ENCODE results near the gene C6orf62.
"Not testable (repeated sequence)": the region's sequence is repeated elsewhere in the genome, so short reads cannot be mapped to it uniquely, and the experiment has no call there.

DNA sequence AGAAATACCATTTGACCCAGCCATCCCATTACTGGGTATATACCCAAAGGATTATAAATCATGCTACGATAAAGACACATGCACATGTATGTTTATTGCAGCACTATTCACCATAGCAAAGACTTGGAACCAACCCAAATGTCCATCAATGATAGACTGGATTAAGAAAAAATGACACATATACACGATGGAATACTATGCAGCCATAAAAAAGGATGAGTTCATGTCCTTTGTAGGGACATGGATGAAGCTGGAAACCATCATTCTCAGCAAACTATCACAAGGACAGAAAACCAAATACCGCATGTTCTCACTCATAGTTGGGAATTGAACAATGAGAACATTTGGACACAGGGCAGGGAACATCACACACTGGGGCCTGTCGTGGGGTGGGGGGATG, 47.9 kb downstream of the C6orf62 start:
- TF ChIP-seq, protein P1, sequence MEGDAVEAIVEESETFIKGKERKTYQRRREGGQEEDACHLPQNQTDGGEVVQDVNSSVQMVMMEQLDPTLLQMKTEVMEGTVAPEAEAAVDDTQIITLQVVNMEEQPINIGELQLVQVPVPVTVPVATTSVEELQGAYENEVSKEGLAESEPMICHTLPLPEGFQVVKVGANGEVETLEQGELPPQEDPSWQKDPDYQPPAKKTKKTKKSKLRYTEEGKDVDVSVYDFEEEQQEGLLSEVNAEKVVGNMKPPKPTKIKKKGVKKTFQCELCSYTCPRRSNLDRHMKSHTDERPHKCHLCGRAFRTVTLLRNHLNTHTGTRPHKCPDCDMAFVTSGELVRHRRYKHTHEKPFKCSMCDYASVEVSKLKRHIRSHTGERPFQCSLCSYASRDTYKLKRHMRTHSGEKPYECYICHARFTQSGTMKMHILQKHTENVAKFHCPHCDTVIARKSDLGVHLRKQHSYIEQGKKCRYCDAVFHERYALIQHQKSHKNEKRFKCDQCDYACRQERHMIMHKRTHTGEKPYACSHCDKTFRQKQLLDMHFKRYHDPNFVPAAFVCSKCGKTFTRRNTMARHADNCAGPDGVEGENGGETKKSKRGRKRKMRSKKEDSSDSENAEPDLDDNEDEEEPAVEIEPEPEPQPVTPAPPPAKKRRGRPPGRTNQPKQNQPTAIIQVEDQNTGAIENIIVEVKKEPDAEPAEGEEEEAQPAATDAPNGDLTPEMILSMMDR (IDR thresholded peaks at IDR 0.05) = not testable (repeated sequence)
- TF ChIP-seq, protein P2, sequence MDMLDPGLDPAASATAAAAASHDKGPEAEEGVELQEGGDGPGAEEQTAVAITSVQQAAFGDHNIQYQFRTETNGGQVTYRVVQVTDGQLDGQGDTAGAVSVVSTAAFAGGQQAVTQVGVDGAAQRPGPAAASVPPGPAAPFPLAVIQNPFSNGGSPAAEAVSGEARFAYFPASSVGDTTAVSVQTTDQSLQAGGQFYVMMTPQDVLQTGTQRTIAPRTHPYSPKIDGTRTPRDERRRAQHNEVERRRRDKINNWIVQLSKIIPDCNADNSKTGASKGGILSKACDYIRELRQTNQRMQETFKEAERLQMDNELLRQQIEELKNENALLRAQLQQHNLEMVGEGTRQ (CRISPR knock-in tag; IDR thresholded peaks at IDR 0.05) = not testable (repeated sequence)
- TF ChIP-seq ZNF138 (CRISPR knock-in tag; conservative IDR thresholded peaks at IDR 0.05); CREB1 (CRISPR knock-in tag; IDR thresholded peaks at IDR 0.05); ZNF232 (CRISPR knock-in tag; IDR thresholded peaks at IDR 0.05); FOXJ3 (CRISPR knock-in tag; IDR thresholded peaks at IDR 0.05; ENCODE audit: borderline replicate concordance); KAT7 (CRISPR knock-in tag; IDR thresholded peaks at IDR 0.05; ENCODE audit: borderline replicate concordance); PRRX2 (CRISPR knock-in tag; IDR thresholded peaks at IDR 0.05); GRHL2 (CRISPR knock-in tag; IDR thresholded peaks at IDR 0.05; ENCODE audit: insufficient replicate concordance, severe bottlenecking); CBFB (CRISPR knock-in tag; IDR thresholded peaks at IDR 0.05; ENCODE audit: low read depth): not testable (repeated sequence)
- TF ChIP-seq, protein P3, sequence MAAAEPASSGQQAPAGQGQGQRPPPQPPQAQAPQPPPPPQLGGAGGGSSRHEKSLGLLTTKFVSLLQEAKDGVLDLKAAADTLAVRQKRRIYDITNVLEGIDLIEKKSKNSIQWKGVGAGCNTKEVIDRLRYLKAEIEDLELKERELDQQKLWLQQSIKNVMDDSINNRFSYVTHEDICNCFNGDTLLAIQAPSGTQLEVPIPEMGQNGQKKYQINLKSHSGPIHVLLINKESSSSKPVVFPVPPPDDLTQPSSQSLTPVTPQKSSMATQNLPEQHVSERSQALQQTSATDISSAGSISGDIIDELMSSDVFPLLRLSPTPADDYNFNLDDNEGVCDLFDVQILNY (CRISPR knock-in tag; IDR thresholded peaks at IDR 0.05) = not testable (repeated sequence)
- TF ChIP-seq, protein P4, sequence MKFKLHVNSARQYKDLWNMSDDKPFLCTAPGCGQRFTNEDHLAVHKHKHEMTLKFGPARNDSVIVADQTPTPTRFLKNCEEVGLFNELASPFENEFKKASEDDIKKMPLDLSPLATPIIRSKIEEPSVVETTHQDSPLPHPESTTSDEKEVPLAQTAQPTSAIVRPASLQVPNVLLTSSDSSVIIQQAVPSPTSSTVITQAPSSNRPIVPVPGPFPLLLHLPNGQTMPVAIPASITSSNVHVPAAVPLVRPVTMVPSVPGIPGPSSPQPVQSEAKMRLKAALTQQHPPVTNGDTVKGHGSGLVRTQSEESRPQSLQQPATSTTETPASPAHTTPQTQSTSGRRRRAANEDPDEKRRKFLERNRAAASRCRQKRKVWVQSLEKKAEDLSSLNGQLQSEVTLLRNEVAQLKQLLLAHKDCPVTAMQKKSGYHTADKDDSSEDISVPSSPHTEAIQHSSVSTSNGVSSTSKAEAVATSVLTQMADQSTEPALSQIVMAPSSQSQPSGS (CRISPR knock-in tag; IDR thresholded peaks at IDR 0.05; ENCODE audit: borderline replicate concordance, low read depth) = not testable (repeated sequence)
- TF ChIP-seq, protein P5, sequence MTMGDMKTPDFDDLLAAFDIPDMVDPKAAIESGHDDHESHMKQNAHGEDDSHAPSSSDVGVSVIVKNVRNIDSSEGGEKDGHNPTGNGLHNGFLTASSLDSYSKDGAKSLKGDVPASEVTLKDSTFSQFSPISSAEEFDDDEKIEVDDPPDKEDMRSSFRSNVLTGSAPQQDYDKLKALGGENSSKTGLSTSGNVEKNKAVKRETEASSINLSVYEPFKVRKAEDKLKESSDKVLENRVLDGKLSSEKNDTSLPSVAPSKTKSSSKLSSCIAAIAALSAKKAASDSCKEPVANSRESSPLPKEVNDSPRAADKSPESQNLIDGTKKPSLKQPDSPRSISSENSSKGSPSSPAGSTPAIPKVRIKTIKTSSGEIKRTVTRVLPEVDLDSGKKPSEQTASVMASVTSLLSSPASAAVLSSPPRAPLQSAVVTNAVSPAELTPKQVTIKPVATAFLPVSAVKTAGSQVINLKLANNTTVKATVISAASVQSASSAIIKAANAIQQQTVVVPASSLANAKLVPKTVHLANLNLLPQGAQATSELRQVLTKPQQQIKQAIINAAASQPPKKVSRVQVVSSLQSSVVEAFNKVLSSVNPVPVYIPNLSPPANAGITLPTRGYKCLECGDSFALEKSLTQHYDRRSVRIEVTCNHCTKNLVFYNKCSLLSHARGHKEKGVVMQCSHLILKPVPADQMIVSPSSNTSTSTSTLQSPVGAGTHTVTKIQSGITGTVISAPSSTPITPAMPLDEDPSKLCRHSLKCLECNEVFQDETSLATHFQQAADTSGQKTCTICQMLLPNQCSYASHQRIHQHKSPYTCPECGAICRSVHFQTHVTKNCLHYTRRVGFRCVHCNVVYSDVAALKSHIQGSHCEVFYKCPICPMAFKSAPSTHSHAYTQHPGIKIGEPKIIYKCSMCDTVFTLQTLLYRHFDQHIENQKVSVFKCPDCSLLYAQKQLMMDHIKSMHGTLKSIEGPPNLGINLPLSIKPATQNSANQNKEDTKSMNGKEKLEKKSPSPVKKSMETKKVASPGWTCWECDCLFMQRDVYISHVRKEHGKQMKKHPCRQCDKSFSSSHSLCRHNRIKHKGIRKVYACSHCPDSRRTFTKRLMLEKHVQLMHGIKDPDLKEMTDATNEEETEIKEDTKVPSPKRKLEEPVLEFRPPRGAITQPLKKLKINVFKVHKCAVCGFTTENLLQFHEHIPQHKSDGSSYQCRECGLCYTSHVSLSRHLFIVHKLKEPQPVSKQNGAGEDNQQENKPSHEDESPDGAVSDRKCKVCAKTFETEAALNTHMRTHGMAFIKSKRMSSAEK (CRISPR knock-in tag; IDR thresholded peaks at IDR 0.05; ENCODE audit: borderline replicate concordance) = not testable (repeated sequence)
- TF ChIP-seq, protein P6, sequence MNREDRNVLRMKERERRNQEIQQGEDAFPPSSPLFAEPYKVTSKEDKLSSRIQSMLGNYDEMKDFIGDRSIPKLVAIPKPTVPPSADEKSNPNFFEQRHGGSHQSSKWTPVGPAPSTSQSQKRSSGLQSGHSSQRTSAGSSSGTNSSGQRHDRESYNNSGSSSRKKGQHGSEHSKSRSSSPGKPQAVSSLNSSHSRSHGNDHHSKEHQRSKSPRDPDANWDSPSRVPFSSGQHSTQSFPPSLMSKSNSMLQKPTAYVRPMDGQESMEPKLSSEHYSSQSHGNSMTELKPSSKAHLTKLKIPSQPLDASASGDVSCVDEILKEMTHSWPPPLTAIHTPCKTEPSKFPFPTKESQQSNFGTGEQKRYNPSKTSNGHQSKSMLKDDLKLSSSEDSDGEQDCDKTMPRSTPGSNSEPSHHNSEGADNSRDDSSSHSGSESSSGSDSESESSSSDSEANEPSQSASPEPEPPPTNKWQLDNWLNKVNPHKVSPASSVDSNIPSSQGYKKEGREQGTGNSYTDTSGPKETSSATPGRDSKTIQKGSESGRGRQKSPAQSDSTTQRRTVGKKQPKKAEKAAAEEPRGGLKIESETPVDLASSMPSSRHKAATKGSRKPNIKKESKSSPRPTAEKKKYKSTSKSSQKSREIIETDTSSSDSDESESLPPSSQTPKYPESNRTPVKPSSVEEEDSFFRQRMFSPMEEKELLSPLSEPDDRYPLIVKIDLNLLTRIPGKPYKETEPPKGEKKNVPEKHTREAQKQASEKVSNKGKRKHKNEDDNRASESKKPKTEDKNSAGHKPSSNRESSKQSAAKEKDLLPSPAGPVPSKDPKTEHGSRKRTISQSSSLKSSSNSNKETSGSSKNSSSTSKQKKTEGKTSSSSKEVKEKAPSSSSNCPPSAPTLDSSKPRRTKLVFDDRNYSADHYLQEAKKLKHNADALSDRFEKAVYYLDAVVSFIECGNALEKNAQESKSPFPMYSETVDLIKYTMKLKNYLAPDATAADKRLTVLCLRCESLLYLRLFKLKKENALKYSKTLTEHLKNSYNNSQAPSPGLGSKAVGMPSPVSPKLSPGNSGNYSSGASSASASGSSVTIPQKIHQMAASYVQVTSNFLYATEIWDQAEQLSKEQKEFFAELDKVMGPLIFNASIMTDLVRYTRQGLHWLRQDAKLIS (CRISPR knock-in tag; IDR thresholded peaks at IDR 0.05; ENCODE audit: borderline replicate concordance) = not testable (repeated sequence)
